ENCODE results near the gene MYRF.

MYRF gene

DNA sequence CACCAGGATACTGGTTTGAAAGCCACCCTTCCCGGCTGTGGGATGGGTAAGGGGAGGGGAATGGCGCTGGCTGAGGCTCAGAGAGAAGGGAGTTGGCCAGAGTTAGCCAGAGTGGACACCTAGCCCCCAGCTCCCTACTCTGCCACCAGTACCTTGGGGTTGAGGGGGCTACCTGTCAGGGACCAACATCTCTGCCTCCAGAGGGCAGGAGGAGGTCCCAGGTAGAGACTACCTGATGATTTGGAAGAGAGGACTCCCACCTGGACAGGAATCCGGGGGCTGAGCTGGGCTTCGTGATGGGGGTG is 3.7 kb downstream of the MYRF start:
- TF ChIP-seq TEAD4 (IDR thresholded peaks at IDR 0.05) (no peak), FOXM1 (IDR thresholded peaks at IDR 0.05; ENCODE audit: borderline replicate concordance, low read depth) (no peak), TCF12 (IDR thresholded peaks at IDR 0.05; ENCODE audit: low read depth) (no peak), CEBPB (IDR thresholded peaks at IDR 0.05) (no peak), TAF1 (IDR thresholded peaks at IDR 0.05; ENCODE audit: low read depth) (no peak)

DNA sequence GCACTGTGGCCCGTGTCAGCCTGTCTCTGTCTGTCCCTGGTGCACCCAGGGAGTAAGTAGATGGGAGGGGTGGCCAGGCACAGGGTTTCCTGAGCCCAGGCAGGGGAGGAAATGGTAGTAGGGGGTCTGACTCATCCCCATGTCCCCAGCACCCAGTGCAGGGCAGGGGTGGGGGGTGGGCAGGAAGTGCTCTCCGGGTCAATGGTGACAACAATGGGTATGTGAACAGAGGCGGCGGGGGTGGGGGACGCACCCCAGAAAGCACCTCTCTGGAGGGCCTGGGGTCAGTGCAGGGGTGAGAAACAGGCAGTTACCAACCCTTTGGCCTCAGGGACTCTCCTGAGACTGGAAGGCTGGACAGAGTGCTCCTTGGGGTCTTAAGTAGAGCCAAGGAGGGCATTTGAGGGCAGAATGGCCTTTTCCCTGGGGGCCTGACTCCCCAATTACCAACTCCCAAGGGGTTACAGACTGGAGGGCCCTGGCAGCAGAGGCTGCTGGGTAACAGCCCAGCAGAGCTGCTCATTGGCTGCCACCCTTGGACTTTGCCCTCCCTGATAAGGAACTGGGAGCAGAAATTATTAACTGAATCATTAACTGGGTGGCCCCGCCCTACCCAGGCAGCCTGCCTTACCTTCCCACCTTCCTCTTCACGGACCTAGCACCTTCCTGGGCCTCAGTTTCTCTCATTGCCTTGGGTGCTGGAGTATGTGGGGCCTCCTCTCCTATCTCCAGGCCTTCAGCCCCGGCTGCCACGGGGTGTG is 4.2 kb downstream of the MYRF start:
- TF ChIP-seq TAF1 (IDR thresholded peaks at IDR 0.05; ENCODE audit: low read depth) = no peak
- TF ChIP-seq, protein P1, sequence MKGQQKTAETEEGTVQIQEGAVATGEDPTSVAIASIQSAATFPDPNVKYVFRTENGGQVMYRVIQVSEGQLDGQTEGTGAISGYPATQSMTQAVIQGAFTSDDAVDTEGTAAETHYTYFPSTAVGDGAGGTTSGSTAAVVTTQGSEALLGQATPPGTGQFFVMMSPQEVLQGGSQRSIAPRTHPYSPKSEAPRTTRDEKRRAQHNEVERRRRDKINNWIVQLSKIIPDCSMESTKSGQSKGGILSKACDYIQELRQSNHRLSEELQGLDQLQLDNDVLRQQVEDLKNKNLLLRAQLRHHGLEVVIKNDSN (IDR thresholded peaks at IDR 0.05) = no peak
- TF ChIP-seq, protein P2, sequence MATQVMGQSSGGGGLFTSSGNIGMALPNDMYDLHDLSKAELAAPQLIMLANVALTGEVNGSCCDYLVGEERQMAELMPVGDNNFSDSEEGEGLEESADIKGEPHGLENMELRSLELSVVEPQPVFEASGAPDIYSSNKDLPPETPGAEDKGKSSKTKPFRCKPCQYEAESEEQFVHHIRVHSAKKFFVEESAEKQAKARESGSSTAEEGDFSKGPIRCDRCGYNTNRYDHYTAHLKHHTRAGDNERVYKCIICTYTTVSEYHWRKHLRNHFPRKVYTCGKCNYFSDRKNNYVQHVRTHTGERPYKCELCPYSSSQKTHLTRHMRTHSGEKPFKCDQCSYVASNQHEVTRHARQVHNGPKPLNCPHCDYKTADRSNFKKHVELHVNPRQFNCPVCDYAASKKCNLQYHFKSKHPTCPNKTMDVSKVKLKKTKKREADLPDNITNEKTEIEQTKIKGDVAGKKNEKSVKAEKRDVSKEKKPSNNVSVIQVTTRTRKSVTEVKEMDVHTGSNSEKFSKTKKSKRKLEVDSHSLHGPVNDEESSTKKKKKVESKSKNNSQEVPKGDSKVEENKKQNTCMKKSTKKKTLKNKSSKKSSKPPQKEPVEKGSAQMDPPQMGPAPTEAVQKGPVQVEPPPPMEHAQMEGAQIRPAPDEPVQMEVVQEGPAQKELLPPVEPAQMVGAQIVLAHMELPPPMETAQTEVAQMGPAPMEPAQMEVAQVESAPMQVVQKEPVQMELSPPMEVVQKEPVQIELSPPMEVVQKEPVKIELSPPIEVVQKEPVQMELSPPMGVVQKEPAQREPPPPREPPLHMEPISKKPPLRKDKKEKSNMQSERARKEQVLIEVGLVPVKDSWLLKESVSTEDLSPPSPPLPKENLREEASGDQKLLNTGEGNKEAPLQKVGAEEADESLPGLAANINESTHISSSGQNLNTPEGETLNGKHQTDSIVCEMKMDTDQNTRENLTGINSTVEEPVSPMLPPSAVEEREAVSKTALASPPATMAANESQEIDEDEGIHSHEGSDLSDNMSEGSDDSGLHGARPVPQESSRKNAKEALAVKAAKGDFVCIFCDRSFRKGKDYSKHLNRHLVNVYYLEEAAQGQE (IDR thresholded peaks at IDR 0.05; ENCODE audit: low read depth) = no peak
- no peak for TF ChIP-seq TCF12 (IDR thresholded peaks at IDR 0.05; ENCODE audit: low read depth)
- no peak for TF ChIP-seq NFIC (IDR thresholded peaks at IDR 0.05)
- no peak for TF ChIP-seq YY1 (IDR thresholded peaks at IDR 0.05; ENCODE audit: low read depth)
- TF ChIP-seq EP300 (IDR thresholded peaks at IDR 0.05; ENCODE audit: borderline replicate concordance) = no peak
- no peak for TF ChIP-seq EGR1 (IDR thresholded peaks at IDR 0.05)
- no peak for TF ChIP-seq ZBTB7A (IDR thresholded peaks at IDR 0.05; ENCODE audit: low read depth)
- TF ChIP-seq RAD21 (IDR thresholded peaks at IDR 0.05; ENCODE audit: low read depth) = no peak
- TF ChIP-seq FOXM1 (IDR thresholded peaks at IDR 0.05; ENCODE audit: borderline replicate concordance, low read depth) = no peak
- no peak for TF ChIP-seq TEAD4 (IDR thresholded peaks at IDR 0.05)
- no peak for TF ChIP-seq CEBPB (IDR thresholded peaks at IDR 0.05)

DNA sequence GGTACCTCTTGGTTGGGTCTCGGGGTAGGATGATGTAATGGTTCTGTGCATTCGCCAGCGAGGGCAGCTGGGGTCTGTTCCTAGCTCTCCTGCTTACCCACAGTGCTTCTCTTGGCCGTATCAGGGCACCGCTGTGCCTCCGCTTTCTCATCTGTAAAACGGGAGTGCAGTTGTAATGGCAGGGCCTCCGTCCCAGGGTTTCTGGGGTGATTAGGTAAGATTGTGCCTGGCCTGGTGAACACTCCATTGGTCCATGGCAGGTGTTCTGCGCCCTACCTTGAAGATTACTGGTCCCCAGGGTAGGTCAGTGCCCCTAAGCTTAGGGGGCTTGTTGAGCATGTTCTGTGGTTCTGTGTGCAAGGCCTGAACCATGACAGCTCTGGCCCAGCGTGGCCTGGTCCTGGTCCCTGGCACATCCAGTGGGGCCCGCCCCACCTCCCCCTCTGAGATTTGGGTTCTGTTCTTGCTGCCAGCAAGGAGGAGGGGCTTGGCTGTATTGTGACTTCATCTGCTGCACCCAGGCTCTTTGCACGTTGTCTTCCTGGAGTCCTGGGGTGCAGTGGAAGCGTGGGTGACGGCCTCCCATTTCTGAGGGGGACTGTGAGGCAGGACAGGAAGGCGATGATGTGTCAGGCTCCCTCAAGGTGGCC is 4.9 kb downstream of the MYRF start:
- TF ChIP-seq, protein P3, sequence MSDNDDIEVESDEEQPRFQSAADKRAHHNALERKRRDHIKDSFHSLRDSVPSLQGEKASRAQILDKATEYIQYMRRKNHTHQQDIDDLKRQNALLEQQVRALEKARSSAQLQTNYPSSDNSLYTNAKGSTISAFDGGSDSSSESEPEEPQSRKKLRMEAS (IDR thresholded peaks at IDR 0.05) = no peak
- TF ChIP-seq TEAD4 (IDR thresholded peaks at IDR 0.05) (no peak), ZBTB7A (IDR thresholded peaks at IDR 0.05; ENCODE audit: low read depth) (no peak), TAF1 (IDR thresholded peaks at IDR 0.05; ENCODE audit: low read depth) (no peak), RAD21 (IDR thresholded peaks at IDR 0.05; ENCODE audit: low read depth) (no peak), NFIC (IDR thresholded peaks at IDR 0.05) (no peak), EGR1 (IDR thresholded peaks at IDR 0.05) (no peak), FOXM1 (IDR thresholded peaks at IDR 0.05; ENCODE audit: borderline replicate concordance, low read depth) (no peak), CREB1 (IDR thresholded peaks at IDR 0.05; ENCODE audit: low read depth) (no peak), TCF12 (IDR thresholded peaks at IDR 0.05; ENCODE audit: low read depth) (no peak), EP300 (IDR thresholded peaks at IDR 0.05; ENCODE audit: borderline replicate concordance) (no peak), CEBPB (IDR thresholded peaks at IDR 0.05) (no peak), YY1 (IDR thresholded peaks at IDR 0.05; ENCODE audit: low read depth) (no peak)
- TF ChIP-seq, protein P2 (IDR thresholded peaks at IDR 0.05; ENCODE audit: low read depth) = no peak
- TF ChIP-seq, protein P1 (IDR thresholded peaks at IDR 0.05) = no peak

DNA sequence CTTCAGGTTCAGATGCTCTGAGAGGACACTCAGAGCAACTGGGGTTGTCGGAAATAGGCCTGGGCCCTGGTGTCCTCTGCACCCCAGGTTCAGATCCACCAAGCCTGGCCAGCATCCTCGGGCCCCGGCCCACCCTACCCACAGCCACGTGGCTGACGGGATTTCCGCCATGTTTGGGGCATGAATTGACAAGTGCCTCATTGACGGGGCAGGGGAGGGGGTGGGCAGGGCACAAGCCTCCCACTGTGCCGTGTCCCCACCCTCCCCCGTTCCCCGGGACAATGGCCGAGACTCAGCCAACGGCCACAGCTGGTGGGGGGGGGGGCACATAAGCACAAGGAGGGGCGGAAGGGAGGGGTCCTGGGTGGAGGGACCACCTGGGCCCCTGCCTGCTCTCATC is 8.5 kb downstream of the MYRF start:
- TF ChIP-seq RAD21 (IDR thresholded peaks at IDR 0.05; ENCODE audit: low read depth) = no peak
- TF ChIP-seq TAF1 (IDR thresholded peaks at IDR 0.05; ENCODE audit: low read depth) = no peak
- TF ChIP-seq, protein P3 (IDR thresholded peaks at IDR 0.05) = no peak
- no peak for TF ChIP-seq NFIC (IDR thresholded peaks at IDR 0.05)
- TF ChIP-seq YY1 (IDR thresholded peaks at IDR 0.05; ENCODE audit: low read depth) = no peak
- TF ChIP-seq CREB1 (IDR thresholded peaks at IDR 0.05; ENCODE audit: low read depth) = no peak
- no peak for TF ChIP-seq ZBTB7A (IDR thresholded peaks at IDR 0.05; ENCODE audit: low read depth)
- TF ChIP-seq TEAD4 (IDR thresholded peaks at IDR 0.05) = no peak
- TF ChIP-seq CEBPB (IDR thresholded peaks at IDR 0.05) = no peak
- TF ChIP-seq TCF12 (IDR thresholded peaks at IDR 0.05; ENCODE audit: low read depth) = no peak

DNA sequence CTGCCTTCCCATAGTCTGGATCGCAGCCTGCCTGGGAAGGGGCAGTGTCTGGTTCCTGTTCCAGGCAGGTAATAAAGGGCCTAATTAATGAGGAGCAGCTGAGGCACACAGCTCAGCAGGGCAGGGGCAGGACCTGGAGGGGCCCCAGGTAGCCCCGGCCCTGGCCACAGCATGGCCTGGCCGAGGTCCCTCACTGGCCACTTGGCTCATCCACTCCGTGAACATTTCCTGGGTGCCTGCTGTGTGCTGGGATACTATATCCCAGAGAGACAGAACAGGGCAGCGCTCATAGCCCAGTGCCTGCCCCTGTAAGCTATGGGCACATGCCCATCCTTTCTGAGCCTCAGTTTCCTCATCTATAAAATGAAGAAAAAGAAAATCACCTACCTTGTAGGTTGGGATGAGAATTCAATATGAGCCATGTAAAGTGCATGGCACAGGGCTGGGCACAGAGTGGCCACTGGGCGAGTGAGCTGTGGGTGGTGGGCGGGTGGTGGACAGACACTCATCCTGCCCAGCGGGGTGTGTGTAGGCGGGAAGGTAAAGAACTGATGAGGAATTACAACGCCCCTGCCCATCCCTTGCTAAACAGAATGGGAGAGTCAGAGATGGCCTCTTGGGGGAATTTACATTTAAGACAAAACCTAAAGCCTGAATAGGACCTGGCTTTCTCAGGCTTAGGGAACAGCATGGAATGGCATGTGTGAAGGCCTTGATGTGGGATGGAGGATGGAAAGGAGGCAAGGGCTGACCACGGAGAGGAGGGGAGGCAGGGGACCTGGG is 9.2 kb downstream of the MYRF start:
- no peak for TF ChIP-seq CREB1 (IDR thresholded peaks at IDR 0.05; ENCODE audit: low read depth)
- TF ChIP-seq TAF1 (IDR thresholded peaks at IDR 0.05; ENCODE audit: low read depth) = no peak
- TF ChIP-seq, protein P1 (IDR thresholded peaks at IDR 0.05) = no peak
- TF ChIP-seq FOXM1 (IDR thresholded peaks at IDR 0.05; ENCODE audit: borderline replicate concordance, low read depth) = no peak
- no peak for TF ChIP-seq CEBPB (IDR thresholded peaks at IDR 0.05)
- TF ChIP-seq YY1 (IDR thresholded peaks at IDR 0.05; ENCODE audit: low read depth) = no peak
- no peak for TF ChIP-seq EP300 (IDR thresholded peaks at IDR 0.05; ENCODE audit: borderline replicate concordance)
- TF ChIP-seq, protein P3 (IDR thresholded peaks at IDR 0.05) = no peak
- TF ChIP-seq TCF12 (IDR thresholded peaks at IDR 0.05; ENCODE audit: low read depth) = no peak
- no peak for TF ChIP-seq NFIC (IDR thresholded peaks at IDR 0.05)
- TF ChIP-seq ZBTB7A (IDR thresholded peaks at IDR 0.05; ENCODE audit: low read depth) = no peak
- no peak for TF ChIP-seq RAD21 (IDR thresholded peaks at IDR 0.05; ENCODE audit: low read depth)
- TF ChIP-seq, protein P2 (IDR thresholded peaks at IDR 0.05; ENCODE audit: low read depth) = no peak
- TF ChIP-seq EGR1 (IDR thresholded peaks at IDR 0.05) = no peak
- TF ChIP-seq TEAD4 (IDR thresholded peaks at IDR 0.05) = no peak
